Measurements from ENCODE around the gene SLC29A2.
"Not testable (repeated sequence)": the region's sequence is repeated elsewhere in the genome, so short reads cannot be mapped to it uniquely, and the experiment has no call there.

Gene SLC29A2

DNA sequence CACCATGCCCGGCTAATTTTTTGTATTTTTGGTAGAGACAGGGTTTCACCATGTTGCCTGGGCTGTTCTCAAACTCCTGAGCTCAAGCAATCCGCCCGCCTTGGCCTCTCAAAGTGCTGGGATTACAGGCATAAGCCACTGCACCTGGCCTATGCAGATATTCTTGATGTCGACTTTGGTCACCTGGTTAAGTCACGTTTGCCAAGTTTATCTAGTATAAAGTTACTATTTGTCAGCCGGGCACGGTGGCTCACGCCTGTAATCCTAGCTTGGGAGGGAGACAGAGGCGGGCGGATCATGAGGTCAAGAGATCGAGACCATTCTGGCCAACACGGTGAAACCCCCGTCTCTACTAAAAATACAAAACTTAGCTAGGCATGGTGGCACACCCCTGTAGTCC is 12.8 kb upstream of the SLC29A2 start:
- not testable (repeated sequence) for DNase-seq

DNA sequence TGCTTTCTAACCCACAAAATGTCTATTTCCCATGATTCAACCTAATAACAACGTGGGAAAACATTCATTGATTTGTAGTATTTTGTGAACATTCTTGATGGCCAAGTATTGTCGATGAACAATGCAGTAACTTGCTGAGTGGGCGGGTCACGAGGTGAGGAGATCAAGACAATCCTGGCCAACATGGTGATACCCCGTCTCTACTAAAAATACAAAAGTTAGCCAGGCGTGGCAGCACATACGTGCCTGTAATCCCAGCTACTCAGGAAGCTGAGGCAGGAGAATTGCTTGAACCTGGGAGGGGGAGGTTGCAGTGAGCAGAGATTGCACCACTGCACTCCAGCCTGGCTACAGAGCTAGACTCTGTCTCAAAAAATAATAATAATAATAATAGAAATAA is 8.7 kb upstream of the SLC29A2 start:
- DNase-seq, result not testable (repeated sequence)

DNA sequence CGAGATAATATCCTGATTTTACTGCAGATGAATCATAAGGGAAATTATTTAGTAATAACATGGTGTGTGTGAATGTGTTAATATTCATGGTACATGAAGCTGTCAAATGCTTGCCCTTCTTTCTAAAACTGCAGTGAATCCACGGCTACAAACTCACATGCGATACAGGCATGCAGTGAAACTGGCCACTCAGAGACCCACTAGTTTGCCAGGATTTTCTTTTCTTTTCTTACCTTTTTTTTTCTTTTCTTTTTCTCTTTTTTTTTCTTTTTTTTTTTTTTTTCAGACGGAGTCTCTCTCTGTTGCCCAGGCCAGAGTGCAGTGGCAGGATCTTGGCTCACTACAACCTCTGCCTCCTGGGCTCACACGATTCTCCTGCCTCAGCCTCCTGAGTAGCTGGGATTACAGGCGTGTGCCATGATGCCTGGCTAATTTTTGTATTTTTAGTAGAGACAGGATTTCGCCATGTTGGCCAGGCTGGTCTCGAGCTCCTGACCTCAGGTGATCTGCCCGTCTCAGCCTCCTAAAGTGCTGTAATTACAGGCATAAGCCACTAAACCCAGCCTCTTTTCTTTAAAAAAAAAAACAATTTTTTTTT is 2.2 kb upstream of the SLC29A2 start:
- DNase-seq, result not testable (repeated sequence)

DNA sequence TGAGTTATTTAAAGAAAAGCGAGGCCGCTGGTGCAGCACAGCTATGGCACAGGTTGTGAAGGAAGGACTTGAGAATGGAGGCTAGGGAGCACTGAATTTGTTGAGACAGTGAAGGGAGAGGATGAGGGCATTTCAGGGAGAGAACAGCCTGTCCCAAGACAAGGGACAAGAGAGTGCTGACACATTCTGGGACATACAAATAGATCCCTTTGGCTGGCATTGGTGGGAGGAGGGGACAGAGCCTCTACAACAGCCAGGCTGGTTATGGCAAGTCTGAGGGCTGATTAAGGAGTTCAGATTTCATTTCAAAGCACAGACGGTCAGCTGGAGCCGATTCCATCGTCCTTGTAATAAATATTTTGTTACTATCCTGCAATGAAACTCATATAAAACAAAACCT is 1.7 kb upstream of the SLC29A2 start:
- no peak for DNase-seq

DNA sequence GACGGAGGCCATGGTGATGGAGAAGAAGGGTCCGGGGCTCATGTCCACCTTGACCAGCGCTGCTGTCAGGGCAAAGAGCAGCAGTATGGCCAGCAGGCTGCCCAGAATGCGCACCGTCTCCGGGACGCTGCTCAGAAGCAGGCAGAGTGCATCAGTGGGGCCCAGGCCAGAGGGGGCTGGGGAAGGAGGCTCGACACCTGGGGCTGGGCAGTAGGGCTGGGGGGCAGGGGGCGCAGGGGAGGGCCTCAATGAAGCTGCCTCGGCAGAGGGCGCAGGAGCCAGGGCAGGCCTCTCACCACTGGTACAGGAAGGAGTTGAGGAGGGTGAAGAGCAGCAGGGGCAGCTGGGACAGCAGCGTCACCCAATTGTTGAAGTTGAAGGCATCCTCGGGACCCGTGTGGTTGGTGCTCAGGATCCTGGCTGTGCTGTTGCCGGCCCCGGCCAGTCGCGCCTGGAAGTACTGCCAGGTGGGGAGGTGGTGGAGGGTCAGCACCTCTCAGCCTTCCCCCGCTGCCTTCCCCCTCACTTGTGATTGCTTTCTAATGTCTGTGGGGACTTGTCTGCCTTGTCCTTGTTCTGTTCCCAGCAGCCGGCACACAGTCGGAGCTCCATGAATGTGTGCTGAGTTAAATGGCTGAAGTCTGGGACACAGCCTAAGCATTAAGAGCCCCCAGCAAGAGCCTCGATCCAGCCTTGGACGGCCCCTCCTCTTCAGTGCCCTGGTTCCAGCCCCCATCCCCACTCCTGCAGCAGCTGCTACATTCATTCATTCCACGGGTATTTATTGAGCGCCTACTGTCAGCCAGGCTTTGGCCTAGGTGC is 2.3 kb downstream of the SLC29A2 start:
- no peak for DNase-seq

DNA sequence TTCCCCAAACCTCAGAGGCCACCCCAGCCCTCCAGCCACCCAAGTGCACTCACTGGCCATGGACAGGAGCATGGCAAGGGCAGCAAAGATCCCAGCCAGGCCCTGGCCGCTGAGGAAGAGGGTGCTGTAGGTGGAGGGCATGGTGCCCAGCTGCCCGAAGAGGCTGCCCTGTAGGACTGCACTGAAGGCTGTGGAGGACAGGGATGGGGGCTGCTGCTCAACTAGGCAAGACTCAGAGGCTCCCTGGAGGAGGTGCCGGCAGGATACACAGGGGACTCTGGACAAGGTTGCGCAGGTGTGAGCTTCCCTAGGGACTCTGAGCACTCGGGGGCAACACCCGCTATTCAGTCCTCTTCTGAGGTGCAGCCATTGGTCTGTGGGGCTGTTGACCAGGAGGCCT is 3.1 kb downstream of the SLC29A2 start:
- DNase-seq, result no peak

DNA sequence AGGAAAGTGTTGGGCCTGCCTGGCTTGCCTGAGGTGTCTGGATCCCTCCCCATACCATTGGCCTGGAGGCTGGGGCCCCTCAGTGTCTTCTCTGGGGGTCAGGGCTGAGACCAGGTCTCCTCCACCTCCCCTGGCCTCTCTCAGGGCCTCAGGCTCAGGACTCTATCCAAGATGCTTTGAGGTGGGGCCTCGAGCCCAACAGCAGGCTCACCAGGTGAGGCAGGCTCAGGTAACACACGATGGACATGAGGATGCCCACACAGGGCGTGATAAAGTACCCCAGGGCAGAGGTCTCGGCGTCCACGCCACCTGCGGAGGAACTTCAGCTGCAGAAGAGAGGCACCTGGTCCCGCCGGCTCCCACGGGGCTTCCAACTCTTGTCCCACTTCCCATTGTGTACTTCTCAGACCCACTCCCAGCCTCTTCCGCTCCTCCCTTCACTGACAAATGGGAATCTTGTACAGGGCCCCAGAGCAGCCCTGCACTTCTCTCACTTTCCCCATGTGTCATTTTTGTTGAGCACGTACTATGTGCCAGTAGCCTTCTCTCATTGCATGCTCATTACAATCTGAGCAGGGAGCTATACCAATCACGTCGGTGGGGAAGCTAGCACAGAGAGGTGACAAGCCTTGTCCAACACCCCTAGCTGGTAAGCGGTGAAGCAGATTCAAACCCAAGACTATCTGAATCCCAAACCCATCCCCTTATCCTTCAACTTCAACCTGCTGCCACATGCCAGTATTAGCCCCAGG is 3.8 kb downstream of the SLC29A2 start:
- no peak for DNase-seq

DNA sequence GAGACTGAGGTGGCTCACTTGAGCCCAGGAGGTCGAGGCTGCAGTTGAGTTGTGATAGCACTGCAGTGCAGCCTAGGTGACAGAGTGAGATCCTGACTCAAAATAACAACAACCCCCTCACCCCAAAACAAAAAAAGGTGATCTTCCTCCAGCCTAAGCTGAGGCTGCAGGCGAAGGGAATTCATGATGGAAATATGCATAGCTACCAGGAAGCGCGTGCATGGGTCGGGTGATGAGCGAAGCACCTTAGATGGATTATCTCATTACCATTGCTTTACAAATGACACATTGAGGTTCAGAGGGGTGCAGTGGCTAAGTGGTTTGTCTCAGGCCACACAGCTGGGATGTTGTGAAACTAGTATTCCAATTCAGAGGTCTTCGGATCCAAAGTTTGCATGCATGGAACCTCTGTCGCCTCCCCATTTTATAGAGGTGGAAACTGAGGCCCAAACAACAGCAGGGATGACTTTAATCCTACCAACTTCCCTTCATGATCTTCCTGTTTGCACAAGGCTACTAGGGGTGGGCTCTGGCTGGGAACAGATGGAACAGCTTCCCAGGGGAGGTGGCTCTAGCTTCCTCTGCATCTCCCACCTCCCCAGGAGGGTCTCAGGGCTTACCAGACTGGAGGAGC is 4.6 kb downstream of the SLC29A2 start:
- DNase-seq, result no peak

DNA sequence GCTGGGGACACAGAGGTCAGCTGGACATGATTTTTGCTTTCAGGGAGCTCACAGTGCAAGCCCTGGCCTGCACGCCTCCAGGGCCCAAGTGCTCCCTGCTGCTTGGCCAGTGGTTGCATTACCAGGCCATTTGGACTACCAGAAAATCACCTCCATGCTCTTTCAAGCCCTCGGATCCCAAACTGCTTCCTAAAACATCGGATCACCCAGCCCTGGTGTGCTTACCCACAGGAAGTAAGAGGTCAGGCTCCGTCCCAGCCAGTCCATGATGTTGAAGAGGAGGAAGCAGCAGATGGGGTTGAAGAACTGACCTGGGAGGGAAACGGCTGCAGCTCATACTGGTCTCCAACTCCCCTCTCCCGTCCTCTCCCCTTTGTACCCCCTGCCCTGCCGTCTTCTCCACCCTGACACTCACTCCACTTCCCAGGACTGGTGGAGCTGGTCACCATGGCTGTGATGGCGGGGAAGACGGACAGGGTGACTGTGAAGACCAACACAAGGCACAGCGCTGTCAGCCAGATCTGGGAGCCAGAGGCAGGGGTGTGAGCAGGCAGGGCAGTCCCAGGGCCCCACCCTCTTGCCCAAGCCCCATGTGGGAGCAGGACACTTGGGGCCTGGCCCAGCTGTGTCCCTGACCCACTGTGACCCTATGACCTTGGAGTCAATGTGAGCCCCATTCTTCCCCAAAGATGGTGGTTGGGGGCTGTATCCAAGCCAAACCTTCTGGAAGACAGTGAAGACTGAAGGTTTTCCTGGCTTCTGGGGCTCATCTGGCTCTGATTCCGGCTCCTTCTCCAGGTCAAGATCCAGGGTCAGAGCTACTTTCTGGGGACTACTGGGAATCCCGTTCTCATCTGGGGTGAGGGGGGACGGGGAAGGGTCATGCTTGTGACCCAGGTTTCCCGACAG is 5.6 kb downstream of the SLC29A2 start:
- no peak for DNase-seq

DNA sequence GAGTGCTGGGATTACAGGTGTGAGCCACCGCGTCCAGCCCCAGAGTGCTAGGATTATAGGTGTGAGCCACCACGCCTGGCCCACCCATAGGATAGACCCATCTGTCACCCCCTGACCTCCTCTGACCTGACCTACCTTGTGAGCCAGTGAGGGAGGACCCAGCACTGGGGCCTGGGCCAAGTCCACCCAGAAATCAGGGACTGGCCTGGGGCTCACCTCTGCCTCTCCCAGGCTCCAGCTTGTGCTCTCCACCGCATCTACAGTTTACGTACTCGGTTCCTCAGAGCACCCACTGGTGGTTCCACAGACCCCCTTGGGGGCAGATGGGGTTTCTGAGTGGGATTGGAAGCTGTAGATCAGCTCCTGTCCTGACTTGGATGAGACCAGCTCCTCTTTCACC is 6.4 kb downstream of the SLC29A2 start:
- DNase-seq, result no peak

DNA sequence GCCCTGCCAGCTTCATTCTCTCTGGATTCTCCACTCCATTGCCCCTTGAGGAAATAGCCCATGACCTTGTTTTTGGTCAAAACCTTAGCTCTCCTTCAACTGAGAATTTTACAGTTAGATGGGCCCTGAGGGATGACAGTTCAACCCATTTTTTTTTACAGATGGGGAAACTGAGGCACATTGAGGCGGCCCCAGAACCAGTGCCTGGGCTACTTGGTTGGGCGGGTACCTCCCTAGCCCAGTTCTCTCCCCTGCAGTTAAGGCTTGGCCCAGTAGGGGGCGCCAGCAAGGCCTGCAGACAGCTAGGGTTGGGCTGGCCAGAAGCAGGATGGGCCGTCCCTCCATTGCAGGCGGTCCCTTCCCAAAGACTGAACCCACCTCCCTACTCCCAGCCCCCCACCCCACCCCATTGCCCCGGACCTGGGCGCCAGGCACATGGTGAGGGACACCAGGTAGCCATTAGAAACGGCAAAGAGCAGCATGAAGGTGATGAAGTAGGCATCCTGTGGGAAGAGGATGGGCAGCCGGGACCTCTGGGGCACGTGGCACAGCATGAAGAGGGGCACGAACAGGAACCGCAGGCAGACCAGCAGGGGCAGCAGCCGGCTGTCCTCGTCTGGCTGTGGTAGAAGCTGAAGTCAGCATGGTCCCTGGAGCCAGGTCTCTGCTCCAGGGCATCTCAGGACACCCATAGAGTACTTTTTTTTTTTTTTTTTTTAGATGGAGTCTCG is 7.6 kb downstream of the SLC29A2 start:
- peak; percentile 58 to 61 for DNase-seq

DNA sequence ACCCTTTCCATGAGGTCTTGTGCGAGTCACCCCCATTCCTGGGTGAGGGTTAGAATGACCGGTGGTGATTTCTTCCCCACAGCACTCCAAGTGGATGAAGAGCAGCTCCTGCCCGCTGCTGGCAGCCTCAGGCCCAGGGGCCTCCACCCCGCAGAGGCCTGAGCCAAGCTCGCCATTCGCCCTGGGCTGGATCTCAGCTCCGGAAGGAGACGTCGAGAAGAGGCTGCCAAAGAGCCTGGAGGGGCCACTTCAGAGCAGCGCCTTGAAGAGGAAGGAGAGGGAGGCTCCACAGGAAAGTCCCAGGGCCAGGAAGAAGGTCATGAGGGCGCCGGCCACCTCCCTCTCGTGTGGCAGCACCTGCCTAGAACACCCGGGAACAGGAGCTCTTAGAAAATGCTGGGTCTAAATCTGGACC is 8.4 kb downstream of the SLC29A2 start:
- no peak for DNase-seq

DNA sequence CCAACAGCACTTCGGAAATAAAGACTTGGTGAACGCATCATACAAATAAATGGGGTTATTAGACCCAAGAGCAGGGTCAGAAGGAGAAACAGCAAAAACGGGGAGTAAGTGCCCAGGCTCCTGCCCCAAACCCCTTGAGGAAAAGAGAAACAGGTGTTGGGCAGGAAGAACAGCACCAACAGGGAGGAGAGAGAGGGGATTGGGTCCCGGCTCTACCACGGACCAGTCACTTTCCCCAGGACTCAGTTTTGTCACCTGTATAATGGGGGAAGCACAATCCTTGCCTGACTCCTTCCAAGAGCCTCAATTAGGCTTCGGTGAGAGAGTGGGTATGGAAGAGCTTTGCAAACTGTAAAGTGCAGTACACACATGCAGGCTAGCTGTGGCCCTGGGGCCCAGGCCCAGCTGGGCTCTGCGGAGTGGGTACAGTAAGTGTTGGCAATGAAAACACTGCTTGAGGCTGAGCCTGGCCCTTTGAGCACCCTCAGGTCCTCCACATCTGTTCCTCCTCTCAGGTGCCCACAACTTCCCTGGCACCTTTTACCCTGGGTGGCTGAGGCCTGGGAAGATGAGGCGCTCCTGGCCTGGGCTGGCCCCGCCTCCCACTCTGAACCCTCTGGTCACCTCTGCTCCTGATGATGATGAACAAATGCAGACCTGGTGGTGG is 8.9 kb downstream of the SLC29A2 start:
- DNase-seq, result no peak

DNA sequence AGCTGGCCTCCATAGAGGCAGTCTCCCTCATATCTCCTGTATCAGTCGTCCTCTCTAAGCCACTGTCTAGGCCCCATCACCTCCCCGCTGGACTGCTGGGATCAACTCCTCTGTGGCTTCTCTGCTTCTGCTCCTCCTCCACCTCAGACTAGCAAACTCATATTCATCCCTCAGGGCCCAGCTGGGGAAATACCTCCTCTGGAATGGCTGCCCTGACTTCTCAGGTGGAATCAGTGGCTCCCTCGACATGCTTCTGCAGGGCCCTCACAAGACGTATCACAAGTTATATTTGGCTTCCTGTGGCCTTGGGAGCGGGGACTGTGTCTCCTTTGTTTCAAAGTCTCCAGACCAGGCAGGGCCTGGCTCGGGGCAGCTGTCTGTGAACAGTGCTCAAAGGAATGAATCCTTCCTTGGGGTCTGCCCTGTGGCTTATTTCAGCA is 10.0 kb downstream of the SLC29A2 start:
- no peak for DNase-seq

DNA sequence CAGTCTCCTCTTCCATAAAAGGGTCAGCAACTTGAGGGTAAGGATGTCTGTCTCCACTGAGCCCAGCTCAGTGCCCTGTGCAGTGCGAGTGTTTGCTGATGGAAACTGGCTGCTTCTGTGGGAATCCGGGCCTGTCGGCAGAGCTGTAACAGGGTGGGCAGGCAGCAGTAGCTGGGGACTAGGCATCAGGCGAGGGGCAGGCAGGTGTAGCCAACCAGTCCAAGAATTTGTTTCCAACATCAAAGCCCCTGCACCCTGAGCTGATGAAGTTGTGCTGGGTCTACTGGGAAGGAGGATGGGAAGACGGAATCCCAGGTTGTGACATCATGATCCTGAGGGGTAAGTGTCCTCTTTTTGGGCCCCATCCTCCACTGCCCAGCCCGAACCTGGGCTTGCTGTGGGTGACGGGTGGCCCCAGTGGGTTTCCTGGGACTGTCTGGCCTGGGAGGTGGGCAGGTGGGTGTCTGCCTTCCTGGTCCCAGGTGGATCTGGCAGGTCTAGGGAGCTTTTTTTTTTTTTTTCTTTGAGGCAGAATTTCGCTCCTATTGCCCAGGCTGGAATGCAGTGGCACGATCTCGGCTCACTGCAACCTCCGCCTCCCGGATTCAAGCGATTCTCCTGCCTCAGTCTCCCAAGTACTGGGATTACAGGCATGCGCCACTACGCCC is 11.0 kb downstream of the SLC29A2 start:
- DNase-seq, result no peak

DNA sequence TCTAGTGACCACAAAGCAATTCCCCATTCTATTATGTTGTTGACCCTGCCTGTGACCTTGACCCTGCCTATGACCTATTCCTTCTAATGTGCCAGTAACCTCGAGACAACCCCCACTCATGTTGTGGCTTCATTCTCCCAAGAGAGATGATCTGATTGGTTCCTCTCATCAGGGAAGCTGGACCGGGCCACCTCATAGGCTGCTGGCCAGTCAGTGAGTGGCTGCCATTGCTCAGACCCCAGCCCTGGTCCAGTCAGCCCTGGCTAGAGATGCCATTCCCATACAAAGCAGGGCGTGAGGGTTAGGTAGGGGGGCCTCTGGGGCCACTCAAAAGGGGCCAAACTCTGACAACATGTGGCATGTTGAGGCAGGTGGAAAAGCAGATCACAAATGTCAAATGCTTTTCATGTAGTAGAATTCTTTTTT is 11.9 kb downstream of the SLC29A2 start:
- no peak for DNase-seq

DNA sequence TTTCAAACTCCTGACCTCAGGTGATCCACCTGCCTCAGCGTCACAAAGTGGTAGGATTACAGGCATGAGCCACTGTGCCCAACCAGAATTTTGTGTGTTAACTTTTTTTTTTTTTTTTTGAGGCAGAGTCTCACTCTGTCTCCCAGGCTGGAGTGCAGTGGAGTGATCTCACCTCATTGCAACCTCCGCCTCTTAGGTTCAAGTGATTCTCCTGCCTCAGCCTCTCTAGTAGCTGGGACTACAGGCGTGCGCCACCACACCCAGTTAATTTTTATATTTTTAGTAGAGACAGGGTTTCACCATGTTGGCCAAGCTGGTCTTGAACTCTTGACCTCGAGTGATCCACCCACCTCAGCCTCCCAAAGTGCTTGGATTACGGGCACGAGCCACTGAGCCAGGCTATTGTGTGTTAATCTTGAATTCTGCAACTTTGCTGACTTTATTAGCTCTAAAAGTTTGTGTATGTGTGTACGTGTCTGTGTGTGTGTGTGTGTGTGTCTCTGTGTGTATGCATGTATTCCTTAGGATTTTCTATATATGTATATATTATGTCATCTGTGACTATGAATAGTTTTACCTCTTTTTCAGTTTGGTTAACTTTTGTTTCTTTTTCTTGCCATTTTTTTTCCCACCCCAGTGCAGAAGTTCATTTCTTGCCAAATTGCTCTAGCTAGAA is 20.9 kb downstream of the SLC29A2 start:
- DNase-seq, result not testable (repeated sequence)

DNA sequence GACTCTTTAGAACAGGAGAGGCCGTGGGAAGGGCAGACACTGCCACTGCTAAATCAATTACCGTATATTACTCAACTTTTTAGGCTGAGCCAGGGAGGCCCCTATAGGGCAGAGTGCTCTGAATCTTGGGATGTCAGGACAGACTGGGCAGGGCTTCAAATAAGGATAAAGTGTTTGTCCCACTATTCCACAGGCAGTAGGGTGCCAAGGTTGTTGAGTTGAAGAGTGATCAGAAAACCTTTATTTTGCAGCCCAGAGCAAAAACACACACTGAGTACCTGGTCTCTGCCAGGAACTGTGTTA is 22.5 kb downstream of the SLC29A2 start:
- no peak for DNase-seq

DNA sequence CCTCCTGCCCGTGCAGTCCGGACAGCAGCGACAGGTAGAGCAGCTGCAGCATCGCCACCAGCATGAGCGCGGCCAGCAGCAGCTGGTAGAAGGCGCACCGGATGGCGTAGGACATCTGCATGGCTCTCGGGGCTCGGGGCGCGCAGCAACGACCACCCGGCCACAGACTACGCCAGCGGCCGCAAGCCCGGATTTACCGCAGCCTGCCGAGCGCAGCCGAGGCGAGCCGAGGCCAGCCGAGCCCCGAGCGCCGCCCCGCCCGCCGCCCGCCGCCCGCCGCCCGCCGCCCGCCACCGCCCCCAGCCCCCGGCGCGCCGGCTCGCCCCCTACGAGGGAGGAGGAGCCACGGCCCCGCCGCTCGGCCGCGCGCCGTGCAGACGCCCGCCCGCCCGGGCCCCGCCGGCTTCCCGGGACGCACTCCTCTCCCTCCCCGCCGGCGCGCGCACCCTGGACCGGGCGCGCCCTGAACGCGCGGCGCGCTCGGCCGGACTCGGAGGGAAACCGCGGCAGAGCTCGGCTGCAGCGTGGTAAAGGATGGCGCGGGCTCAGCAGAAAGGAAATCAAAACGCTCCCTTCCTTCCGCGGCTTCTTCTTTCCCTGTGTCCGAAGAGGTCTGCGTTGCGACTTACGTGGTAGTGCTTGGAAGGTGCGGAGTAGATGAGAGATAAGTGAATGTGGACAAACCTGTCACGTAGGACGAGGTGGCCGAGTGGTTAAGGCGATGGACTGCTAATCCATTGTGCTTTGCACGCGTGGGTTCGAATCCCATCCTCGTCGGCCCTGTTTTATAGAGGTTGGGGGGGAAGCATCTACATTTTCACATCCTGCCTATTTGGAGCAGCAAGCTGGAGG is 23.9 kb downstream of the SLC29A2 start, which contains the start of gene B4GAT1:
Gene B4GAT1, minus strand, starts transcription at position 205 of the 852 bp plus-strand sequence. Its CDS starts 84 bp downstream, at position 121.
- peak; percentile 89 to 90 for DNase-seq

All from CD4-positive, alpha-beta T cell treated with Interleukin-4 for 1 hour (primary cell).